HG03280 (cell line): ENCODE measurements around the gene PET100.

Source experiments
- ATAC-seq: cut with Tn5 transposase; IDR thresholded peaks from one replicate; pipeline ENCODE4 v1.9.1; 2021; ENCODE audit warnings: mild to moderate bottlenecking, moderate library complexity; ENCODE audit not compliant: unreplicated experiment

The PET100 gene

GRCh38 chr19:7612282-7613274 lies 17.0 kb upstream of the PET100 start:
- ATAC-seq: no peak

GRCh38 chr19:7614859-7615741 lies 14.5 kb upstream of the PET100 start:
- ATAC-seq: no peak

GRCh38 chr19:7617172-7617571 lies 12.4 kb upstream of the PET100 start:
- no peak for ATAC-seq

- no peak for ATAC-seq
Observed at GRCh38 chr19:7617735-7618134, 11.9 kb upstream of the PET100 start.

GRCh38 chr19:7618348-7618747 lies 11.2 kb upstream of the PET100 start:
- no peak for ATAC-seq

- no peak for ATAC-seq
Observed at GRCh38 chr19:7618771-7619510, 10.7 kb upstream of the PET100 start.

- ATAC-seq: no peak
Observed at GRCh38 chr19:7619671-7620441, 9.7 kb upstream of the PET100 start.

GRCh38 chr19:7620442-7621412 lies 8.9 kb upstream of the PET100 start:
- no peak for ATAC-seq

- no peak for ATAC-seq
Observed at GRCh38 chr19:7622933-7623685, 6.5 kb upstream of the PET100 start.

- no peak for ATAC-seq
Observed at GRCh38 chr19:7623725-7624603, 5.6 kb upstream of the PET100 start.

- ATAC-seq: no peak
Observed at GRCh38 chr19:7624810-7625209, 4.8 kb upstream of the PET100 start.

GRCh38 chr19:7625763-7626372 lies 3.7 kb upstream of the PET100 start:
- ATAC-seq: no peak

GRCh38 chr19:7627166-7627565 lies 2.4 kb upstream of the PET100 start:
- no peak for ATAC-seq

- no peak for ATAC-seq
Observed at GRCh38 chr19:7628589-7629311, 843 bp upstream of the PET100 start.

- no peak for ATAC-seq
Observed at GRCh38 chr19:7631577-7631976, 2.0 kb downstream of the PET100 start.
